Panc1 (cell line): ENCODE measurements around the gene CCDC85C. TPM values are rescaled to one million over a fixed set of nuclear protein-coding genes. Genes with fewer than 3 reads are reported as not detected.

ENCODE experiments used
- ATAC-seq: fragments of 200-7000 bp; cut with Tn5 transposase; 2 replicates; pipeline ENCODE4 v1.9.1; 2020; ENCODE audit warnings: mild to moderate bottlenecking, moderate library complexity
- BruUV-seq: library from RNA; stranded (reverse); fragments of 400-500 nt; replicated peaks from 2 replicates; lab custom pipeline; 2021; lab: Mats Ljungman, UMichigan
- CTCF ChIA-PET: fragments of 300-600 bp; sonication (Branson Sonifier 250); formaldehyde crosslinking; loops from one replicate; lab custom pipeline; 2022; ENCODE audit warnings: antibody characterized with exemption; lab: Charles Lee
- POLR2A ChIA-PET: fragments of 300-600 bp; sonication (Branson Sonifier 250); formaldehyde crosslinking; loops from one replicate; lab custom pipeline; 2022; ENCODE audit warnings: antibody characterized with exemption; lab: Charles Lee
- DNase-seq: peaks from one replicate; pipeline ENCODE4 v3.0.0-alpha.2; 2010; ENCODE audit warnings: low read depth, low spot score
- H3K27ac ChIP-seq: 2 replicates; pipeline ENCODE4 v1.5.1; 2011; ENCODE audit warnings: mild to moderate bottlenecking, low read length, inconsistent platforms
- H3K27me3 ChIP-seq: fragments of 200-500 bp; sonication (Bioruptor generic); 2 replicates; pipeline ENCODE4 v1.6.0; 2014; ENCODE audit warnings: low read length, inconsistent platforms; ENCODE audit not compliant: control insufficient read depth, insufficient read depth
- H3K36me3 ChIP-seq: fragments of 200-500 bp; sonication (Bioruptor generic); 2 replicates; pipeline ENCODE4 v1.5.1; 2014; ENCODE audit warnings: inconsistent platforms, mild to moderate bottlenecking, low read length, moderate library complexity; ENCODE audit not compliant: control insufficient read depth, insufficient read depth
- H3K4me1 ChIP-seq: 2 replicates; pipeline ENCODE4 v1.5.1; 2011; ENCODE audit warnings: inconsistent platforms, mild to moderate bottlenecking, low read length, moderate library complexity; ENCODE audit not compliant: control insufficient read depth, insufficient read depth
- H3K4me3 ChIP-seq, 2 experiments: 2 replicates each; pipeline ENCODE4 v1.5.1; 2011 to 2012; ENCODE audit warnings: low read depth in 2 of 2, low read length in 2 of 2, mild to moderate bottlenecking in 2 of 2, inconsistent platforms in 1 of 2, moderate library complexity in 1 of 2
- H3K9me3 ChIP-seq: fragments of 200-500 bp; sonication (Bioruptor generic); 2 replicates; pipeline ENCODE4 v1.5.1; 2014; ENCODE audit warnings: low read depth, mild to moderate bottlenecking, inconsistent platforms, low read length, moderate library complexity; ENCODE audit not compliant: control insufficient read depth, insufficient read depth
- POLR2AphosphoS5 ChIP-seq: IDR thresholded peaks from 2 replicates; pipeline ENCODE4 v1.6.1; 2012; ENCODE audit warnings: mild to moderate bottlenecking, low read depth, low read length, moderate library complexity
- SIN3A ChIP-seq: IDR thresholded peaks from 2 replicates; pipeline ENCODE4 v1.6.1; 2012; ENCODE audit warnings: low read depth, mild to moderate bottlenecking, low read length, moderate library complexity, borderline replicate concordance; ENCODE audit not compliant: insufficient read depth
- TCF7L2 ChIP-seq: IDR thresholded peaks from 2 replicates; pipeline ENCODE4 v1.6.1; 2011; ENCODE audit warnings: mild to moderate bottlenecking, low read depth, low read length, inconsistent platforms
- in situ Hi-C: cut with HindIII; loops from 2 replicates; pipeline ENCODE4 v1.10.0; 2016; ENCODE audit warnings: low sequenced_read_pairs, low pct_unique_long_range_greater_than_20kb
- intact Hi-C: fragments of 100-400 bp; cut with micrococcal nuclease; formaldehyde crosslinking; loops from one replicate; pipeline ENCODE4 v1.10.0; 2022; ENCODE audit not compliant: unreplicated experiment
- total RNA-seq: library from RNA; stranded (reverse); gene quantifications from one replicate; pipeline ENCODE4 v1.2.1, GENCODE V29; 2021; ENCODE audit not compliant: unreplicated experiment
- TF ChIP-seq, protein P1 (sequence below), 2 experiments: IDR thresholded peaks; 2 replicates each; pipeline ENCODE4 v1.6.1; 2011 to 2012; ENCODE audit warnings: low read depth in 2 of 2, control low read depth in 1 of 2, low read length in 1 of 2, mild to moderate bottlenecking in 1 of 2, moderate library complexity in 1 of 2; ENCODE audit not compliant: insufficient read depth in 1 of 2
- TF ChIP-seq, protein P2 (sequence below): fragments of 450-650 bp; IDR thresholded peaks from 2 replicates; pipeline ENCODE4 v1.5.1; 2017; ENCODE audit warnings: mild to moderate bottlenecking

CCDC85C gene
- total RNA-seq, 1 experiment from 2014 or later, result 96.6 TPM

DNA sequence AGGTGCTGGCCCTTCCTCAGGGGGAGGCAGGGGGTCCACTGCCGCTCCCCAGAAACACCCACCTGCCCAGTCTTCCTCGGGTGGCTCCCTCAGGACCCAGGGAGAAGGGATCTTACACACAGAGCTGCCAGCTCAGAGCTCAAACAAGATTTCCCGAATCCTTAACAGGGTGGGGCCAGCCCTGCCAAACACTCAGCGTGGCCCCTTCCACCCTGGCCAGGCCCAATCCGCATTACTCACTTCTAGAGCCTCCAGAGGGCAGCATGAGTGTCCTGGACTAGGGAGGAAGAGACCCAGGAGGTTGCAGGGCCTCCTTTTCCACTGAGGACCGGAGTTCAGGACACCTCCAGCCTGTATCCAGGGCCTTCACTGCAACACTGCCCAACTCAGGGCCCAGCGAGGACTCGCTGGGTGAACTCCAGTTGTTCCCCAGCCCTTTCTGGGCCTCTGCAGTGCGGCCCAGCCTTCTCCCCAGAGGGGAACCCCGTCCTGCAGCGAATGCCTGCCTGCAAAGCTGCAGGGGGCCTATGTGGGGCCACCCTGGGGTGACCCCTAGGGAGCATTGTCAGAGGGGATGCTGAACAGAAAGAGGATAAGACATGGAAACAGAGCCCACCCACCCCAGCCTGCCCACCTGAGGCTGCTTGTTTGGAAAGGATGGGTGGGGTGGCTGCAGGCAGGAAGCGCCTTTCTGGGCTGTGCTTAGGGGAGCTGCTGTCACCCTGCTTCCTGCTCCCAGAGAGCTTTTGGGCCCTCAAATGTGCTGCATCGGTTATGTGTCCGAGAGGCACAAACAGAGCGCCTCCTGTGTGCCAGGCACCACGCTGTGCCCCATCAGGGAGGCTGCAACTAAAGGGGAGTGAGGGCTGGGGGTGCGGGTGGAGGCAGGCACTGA lies 79.0 kb downstream of the CCDC85C start:
- no peak for DNase-seq

DNA sequence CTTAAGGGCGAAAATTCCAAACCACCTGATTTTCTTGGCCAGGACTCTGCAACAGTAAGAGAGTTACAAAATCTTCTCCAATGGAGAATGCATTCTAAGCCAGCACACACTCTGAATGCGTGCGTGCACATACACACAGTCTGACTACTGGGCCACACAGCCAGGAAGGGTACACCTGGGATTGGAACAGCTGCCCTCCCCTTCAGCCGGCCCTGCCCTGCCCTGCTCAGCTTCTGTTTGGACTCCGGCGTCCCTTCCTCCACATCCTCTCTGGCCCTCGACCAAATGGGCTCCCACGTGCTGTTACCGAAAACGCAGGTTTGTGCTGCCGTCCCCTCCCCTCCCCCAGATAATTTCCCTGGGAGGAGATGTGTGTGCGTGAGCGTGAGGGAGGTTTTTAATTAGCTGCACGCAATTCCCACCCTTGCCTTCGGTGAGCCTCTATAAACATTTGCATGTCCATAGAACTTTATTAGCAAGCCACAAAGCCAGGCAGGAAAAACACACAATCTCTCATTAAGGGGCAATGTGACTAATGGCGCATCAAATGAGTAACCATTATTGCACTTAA lies 79.8 kb downstream of the CCDC85C start:
- ChIA-PET POLR2A (interaction anchor here (0.6 kb wide), 1 partner anchor 45 kb away, joined by 3 read pairs; no protein-coding TSS in a partner anchor), CTCF (no interaction called here)
- intact Hi-C loops (no loop called here), in situ Hi-C loops (no loop called here)
- no peak overlapping the region for H3K4me3 ChIP-seq
- H3K27ac ChIP-seq, result peak overlapping the region; percentile 65
- H3K36me3 ChIP-seq, result no peaks in the 10 kb centered on the region
- BruUV-seq, result no TSS peak
- no peaks in the 10 kb centered on the region for H3K27me3 ChIP-seq
- ATAC-seq, result no peak
- no peak for DNase-seq
- H3K4me1 ChIP-seq, result peaks cover 78% of the 10 kb centered on the region
- no peaks in the 10 kb centered on the region for H3K9me3 ChIP-seq
- TF ChIP-seq, protein P1, sequence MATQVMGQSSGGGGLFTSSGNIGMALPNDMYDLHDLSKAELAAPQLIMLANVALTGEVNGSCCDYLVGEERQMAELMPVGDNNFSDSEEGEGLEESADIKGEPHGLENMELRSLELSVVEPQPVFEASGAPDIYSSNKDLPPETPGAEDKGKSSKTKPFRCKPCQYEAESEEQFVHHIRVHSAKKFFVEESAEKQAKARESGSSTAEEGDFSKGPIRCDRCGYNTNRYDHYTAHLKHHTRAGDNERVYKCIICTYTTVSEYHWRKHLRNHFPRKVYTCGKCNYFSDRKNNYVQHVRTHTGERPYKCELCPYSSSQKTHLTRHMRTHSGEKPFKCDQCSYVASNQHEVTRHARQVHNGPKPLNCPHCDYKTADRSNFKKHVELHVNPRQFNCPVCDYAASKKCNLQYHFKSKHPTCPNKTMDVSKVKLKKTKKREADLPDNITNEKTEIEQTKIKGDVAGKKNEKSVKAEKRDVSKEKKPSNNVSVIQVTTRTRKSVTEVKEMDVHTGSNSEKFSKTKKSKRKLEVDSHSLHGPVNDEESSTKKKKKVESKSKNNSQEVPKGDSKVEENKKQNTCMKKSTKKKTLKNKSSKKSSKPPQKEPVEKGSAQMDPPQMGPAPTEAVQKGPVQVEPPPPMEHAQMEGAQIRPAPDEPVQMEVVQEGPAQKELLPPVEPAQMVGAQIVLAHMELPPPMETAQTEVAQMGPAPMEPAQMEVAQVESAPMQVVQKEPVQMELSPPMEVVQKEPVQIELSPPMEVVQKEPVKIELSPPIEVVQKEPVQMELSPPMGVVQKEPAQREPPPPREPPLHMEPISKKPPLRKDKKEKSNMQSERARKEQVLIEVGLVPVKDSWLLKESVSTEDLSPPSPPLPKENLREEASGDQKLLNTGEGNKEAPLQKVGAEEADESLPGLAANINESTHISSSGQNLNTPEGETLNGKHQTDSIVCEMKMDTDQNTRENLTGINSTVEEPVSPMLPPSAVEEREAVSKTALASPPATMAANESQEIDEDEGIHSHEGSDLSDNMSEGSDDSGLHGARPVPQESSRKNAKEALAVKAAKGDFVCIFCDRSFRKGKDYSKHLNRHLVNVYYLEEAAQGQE (IDR thresholded peaks at IDR 0.05; ENCODE audit: insufficient read depth in 1 of 2, low read depth in 2 of 2, low read length in 1 of 2), result no peak
- TF ChIP-seq SIN3A (no peak), TCF7L2 (no peak), POLR2AphosphoS5 (no peak)
- TF ChIP-seq, protein P2, sequence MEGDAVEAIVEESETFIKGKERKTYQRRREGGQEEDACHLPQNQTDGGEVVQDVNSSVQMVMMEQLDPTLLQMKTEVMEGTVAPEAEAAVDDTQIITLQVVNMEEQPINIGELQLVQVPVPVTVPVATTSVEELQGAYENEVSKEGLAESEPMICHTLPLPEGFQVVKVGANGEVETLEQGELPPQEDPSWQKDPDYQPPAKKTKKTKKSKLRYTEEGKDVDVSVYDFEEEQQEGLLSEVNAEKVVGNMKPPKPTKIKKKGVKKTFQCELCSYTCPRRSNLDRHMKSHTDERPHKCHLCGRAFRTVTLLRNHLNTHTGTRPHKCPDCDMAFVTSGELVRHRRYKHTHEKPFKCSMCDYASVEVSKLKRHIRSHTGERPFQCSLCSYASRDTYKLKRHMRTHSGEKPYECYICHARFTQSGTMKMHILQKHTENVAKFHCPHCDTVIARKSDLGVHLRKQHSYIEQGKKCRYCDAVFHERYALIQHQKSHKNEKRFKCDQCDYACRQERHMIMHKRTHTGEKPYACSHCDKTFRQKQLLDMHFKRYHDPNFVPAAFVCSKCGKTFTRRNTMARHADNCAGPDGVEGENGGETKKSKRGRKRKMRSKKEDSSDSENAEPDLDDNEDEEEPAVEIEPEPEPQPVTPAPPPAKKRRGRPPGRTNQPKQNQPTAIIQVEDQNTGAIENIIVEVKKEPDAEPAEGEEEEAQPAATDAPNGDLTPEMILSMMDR, result no peak

More for the DNA sequence above, 79.0 kb downstream of the CCDC85C start:
- H3K27ac ChIP-seq, result peak overlapping the region; percentile 65
- no peaks in the 10 kb centered on the region for H3K36me3 ChIP-seq
- H3K9me3 ChIP-seq, result no peaks in the 10 kb centered on the region
- no peaks in the 10 kb centered on the region for H3K27me3 ChIP-seq
- POLR2A ChIA-PET, result no interaction called here
- CTCF ChIA-PET, result no interaction called here
- in situ Hi-C loops, result no loop called here
- TF ChIP-seq, protein P1 (IDR thresholded peaks at IDR 0.05; ENCODE audit: insufficient read depth in 1 of 2, low read depth in 2 of 2, low read length in 1 of 2), result no peak
- TF ChIP-seq, protein P2, result peak; percentile 64
- no peak overlapping the region for H3K4me3 ChIP-seq
- H3K4me1 ChIP-seq, result peaks cover 78% of the 10 kb centered on the region
- BruUV-seq, result no TSS peak
- peak; percentile 69 for ATAC-seq
- intact Hi-C loops, result no loop called here
